Liver (tissue), 9 donors: ENCODE results near the gene WNT7B. TPM values are rescaled to one million over a fixed set of nuclear protein-coding genes. Genes with fewer than 3 reads are reported as not detected.

Experiments
- DNase-seq: peaks from one replicate; pipeline ENCODE4 v3.0.0-alpha.2; 2017; ENCODE audit warnings: low spot score
- H3K27ac ChIP-seq, 2 donors: one replicate each; pipeline ENCODE4 v1.7.0; 2013; ENCODE audit warnings: inconsistent platforms in 2 of 2, low read length in 2 of 2, control low read depth in 1 of 2, low read depth in 1 of 2, mild to moderate bottlenecking in 1 of 2
- H3K27me3 ChIP-seq, 4 donors: one replicate each; pipeline versions ENCODE4 v1.6.1 to v1.7.0; 2013; ENCODE audit warnings: low read length in 3 of 4, inconsistent platforms in 1 of 4, mild to moderate bottlenecking in 1 of 4, moderate library complexity in 1 of 4; ENCODE audit not compliant: control insufficient read depth in 4 of 4, insufficient read depth in 4 of 4
- H3K36me3 ChIP-seq, 4 donors: one replicate each; pipeline versions ENCODE4 v1.6.1 to v1.7.0; 2013; ENCODE audit warnings: low read length in 3 of 4, mild to moderate bottlenecking in 3 of 4, low read depth in 1 of 4, moderate library complexity in 1 of 4; ENCODE audit not compliant: control insufficient read depth in 4 of 4, insufficient read depth in 3 of 4
- H3K4me1 ChIP-seq, 4 donors: one replicate each; pipeline versions ENCODE4 v1.6.1 to v1.7.0; 2013; ENCODE audit warnings: low read length in 3 of 4, mild to moderate bottlenecking in 3 of 4, moderate library complexity in 1 of 4; ENCODE audit not compliant: control insufficient read depth in 4 of 4, insufficient read depth in 4 of 4
- H3K4me3 ChIP-seq, 3 donors: one replicate each; pipeline versions ENCODE4 v1.6.1 to v1.7.0; 2013; ENCODE audit warnings: low read length in 3 of 3, control low read depth in 1 of 3, low read depth in 1 of 3, mild to moderate bottlenecking in 1 of 3
- H3K9ac ChIP-seq, 2 donors: one replicate each; pipeline ENCODE4 v1.7.0; 2013; ENCODE audit warnings: low read length in 2 of 2, mild to moderate bottlenecking in 2 of 2, moderate library complexity in 2 of 2, control low read depth in 1 of 2, low read depth in 1 of 2
- H3K9me3 ChIP-seq, 4 donors: one replicate each; pipeline versions ENCODE4 v1.6.1 to v1.7.0; 2013; ENCODE audit warnings: low read length in 3 of 4; ENCODE audit not compliant: control insufficient read depth in 4 of 4
- ATF3 ChIP-seq: IDR thresholded peaks from 2 replicates; pipeline ENCODE4 v1.6.1; 2016; ENCODE audit warnings: antibody characterized with exemption
- CTCF ChIP-seq: fragments of 150-350 bp; IDR thresholded peaks from 2 replicates; pipeline ENCODE4 v1.5.1; 2017; ENCODE audit warnings: improper control_type of control experiment, low read depth, low read length; ENCODE audit not compliant: missing input control
- EGR1 ChIP-seq, 2 donors: IDR thresholded peaks; 2 replicates each; pipeline ENCODE4 v1.6.1; 2016 to 2018; ENCODE audit warnings: antibody characterized with exemption in 2 of 2, low read depth in 2 of 2
- FOXA1 ChIP-seq: IDR thresholded peaks from 2 replicates; pipeline ENCODE4 v1.6.1; 2016; ENCODE audit warnings: antibody characterized with exemption
- FOXA2 ChIP-seq: IDR thresholded peaks from 2 replicates; pipeline ENCODE4 v1.6.1; 2016; ENCODE audit warnings: antibody characterized with exemption
- GABPA ChIP-seq, 2 donors: IDR thresholded peaks in 1 of 2; conservative IDR thresholded peaks in 1 of 2; 2 replicates each; pipeline ENCODE4 v1.6.1; 2016; ENCODE audit warnings: antibody characterized with exemption in 2 of 2, mild to moderate bottlenecking in 1 of 2, moderate library complexity in 1 of 2
- HNF4A ChIP-seq, 2 donors: conservative IDR thresholded peaks; 2 replicates each; pipeline ENCODE4 v1.6.1; 2016; ENCODE audit warnings: antibody characterized with exemption in 2 of 2, mild to moderate bottlenecking in 2 of 2
- HNF4G ChIP-seq: IDR thresholded peaks from 2 replicates; pipeline ENCODE4 v1.6.1; 2016; ENCODE audit warnings: antibody characterized with exemption
- JUND ChIP-seq, 2 donors: IDR thresholded peaks; 2 replicates each; pipeline ENCODE4 v1.6.1; 2016; ENCODE audit warnings: antibody characterized with exemption in 2 of 2
- MAX ChIP-seq: IDR thresholded peaks from 2 replicates; pipeline ENCODE4 v1.6.1; 2016; ENCODE audit warnings: antibody characterized with exemption
- NR2F2 ChIP-seq: IDR thresholded peaks from 2 replicates; pipeline ENCODE4 v1.6.1; 2016; ENCODE audit warnings: antibody characterized with exemption
- RAD21 ChIP-seq, 2 donors: IDR thresholded peaks; 2 replicates each; pipeline ENCODE4 v1.6.1; 2016; ENCODE audit warnings: antibody characterized with exemption in 2 of 2, mild to moderate bottlenecking in 2 of 2
- RXRA ChIP-seq, 2 donors: IDR thresholded peaks; 2 replicates each; pipeline ENCODE4 v1.6.1; 2017 to 2018; ENCODE audit warnings: antibody characterized with exemption in 2 of 2, mild to moderate bottlenecking in 1 of 2
- SP1 ChIP-seq: IDR thresholded peaks from 2 replicates; pipeline ENCODE4 v1.6.1; 2018; ENCODE audit warnings: antibody characterized with exemption, mild to moderate bottlenecking
- TAF1 ChIP-seq: conservative IDR thresholded peaks from 2 replicates; pipeline ENCODE4 v1.6.1; 2016; ENCODE audit warnings: antibody characterized with exemption, mild to moderate bottlenecking
- YY1 ChIP-seq: IDR thresholded peaks from 2 replicates; pipeline ENCODE4 v1.6.1; 2016; ENCODE audit warnings: antibody characterized with exemption, mild to moderate bottlenecking
- WGBS: extraction: QIAGEN DNeasy Blood & Tissue Kit; methylation state at CpG from one replicate; pipeline ENCODE4 v1.1.7; 2013; 5-methylcytosine and 5-hydroxymethylcytosine counted together
- polyA plus RNA-seq, 2 donors: library from polyadenylated mRNA; stranded (reverse) in 1 of 2; unstranded in 1 of 2; fragments of 200-250 nt in 1 of 2; fragments of >200 nt in 1 of 2; fragmentation: Nextera tagmentation in 1 of 2; extraction: Ambion mirVana in 1 of 2; gene quantifications; one replicate each; pipeline versions ENCODE4 v1.2.1 to v1.2.3, GENCODE V29; 2013 to 2015
- total RNA-seq, 2 donors: library from RNA; depleted of rRNA; stranded (reverse); fragments of >200 nt; gene quantifications; one replicate each; pipeline ENCODE4 v1.2.3, GENCODE V29; 2014
- TF ChIP-seq, protein P1 (sequence below): IDR thresholded peaks from 2 replicates; pipeline ENCODE4 v1.6.1; 2016; ENCODE audit warnings: antibody characterized with exemption, mild to moderate bottlenecking
- donor health status: healthy.
- donor health status: healthy.
- donor health status: healthy.
- donor health status: healthy.
- donor health status: healthy.

Gene WNT7B
- total and polyA plus RNA-seq, 4 donors = 0.06 to 0.28 TPM; not detected in 2

- Histone ChIP-seq H3K4me1 (peaks cover 0 to under 1% (median 0%) of the 10 kb centered on the region in 4 donors), H3K4me3 (no peak overlapping the region), H3K27ac (no peak overlapping the region), H3K36me3 (no peaks in the 10 kb centered on the region), H3K9me3 (peaks cover 0 to 6% (median 3%) of the 10 kb centered on the region in 4 donors), H3K9ac (no peak overlapping the region), H3K27me3 (no peaks in the 10 kb centered on the region)
- WGBS = 96% methylated on average over 1 of the region's 1 CpG
- DNase-seq = no peak
- no peak for TF ChIP-seq SP1
- TF ChIP-seq RAD21 (IDR thresholded peaks at IDR 0.05) = no peak
- TF ChIP-seq FOXA1 = no peak
- TF ChIP-seq FOXA2 = no peak
- no peak for TF ChIP-seq NR2F2
- TF ChIP-seq, protein P1, sequence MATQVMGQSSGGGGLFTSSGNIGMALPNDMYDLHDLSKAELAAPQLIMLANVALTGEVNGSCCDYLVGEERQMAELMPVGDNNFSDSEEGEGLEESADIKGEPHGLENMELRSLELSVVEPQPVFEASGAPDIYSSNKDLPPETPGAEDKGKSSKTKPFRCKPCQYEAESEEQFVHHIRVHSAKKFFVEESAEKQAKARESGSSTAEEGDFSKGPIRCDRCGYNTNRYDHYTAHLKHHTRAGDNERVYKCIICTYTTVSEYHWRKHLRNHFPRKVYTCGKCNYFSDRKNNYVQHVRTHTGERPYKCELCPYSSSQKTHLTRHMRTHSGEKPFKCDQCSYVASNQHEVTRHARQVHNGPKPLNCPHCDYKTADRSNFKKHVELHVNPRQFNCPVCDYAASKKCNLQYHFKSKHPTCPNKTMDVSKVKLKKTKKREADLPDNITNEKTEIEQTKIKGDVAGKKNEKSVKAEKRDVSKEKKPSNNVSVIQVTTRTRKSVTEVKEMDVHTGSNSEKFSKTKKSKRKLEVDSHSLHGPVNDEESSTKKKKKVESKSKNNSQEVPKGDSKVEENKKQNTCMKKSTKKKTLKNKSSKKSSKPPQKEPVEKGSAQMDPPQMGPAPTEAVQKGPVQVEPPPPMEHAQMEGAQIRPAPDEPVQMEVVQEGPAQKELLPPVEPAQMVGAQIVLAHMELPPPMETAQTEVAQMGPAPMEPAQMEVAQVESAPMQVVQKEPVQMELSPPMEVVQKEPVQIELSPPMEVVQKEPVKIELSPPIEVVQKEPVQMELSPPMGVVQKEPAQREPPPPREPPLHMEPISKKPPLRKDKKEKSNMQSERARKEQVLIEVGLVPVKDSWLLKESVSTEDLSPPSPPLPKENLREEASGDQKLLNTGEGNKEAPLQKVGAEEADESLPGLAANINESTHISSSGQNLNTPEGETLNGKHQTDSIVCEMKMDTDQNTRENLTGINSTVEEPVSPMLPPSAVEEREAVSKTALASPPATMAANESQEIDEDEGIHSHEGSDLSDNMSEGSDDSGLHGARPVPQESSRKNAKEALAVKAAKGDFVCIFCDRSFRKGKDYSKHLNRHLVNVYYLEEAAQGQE = no peak
Measured at GRCh38 chr22:45984316-45984916, 7.5 kb upstream of the WNT7B start.

- Histone ChIP-seq H3K27me3 (no peaks in the 10 kb centered on the region), H3K9me3 (peaks cover 0 to 6% (median 3%) of the 10 kb centered on the region in 4 donors), H3K36me3 (no peaks in the 10 kb centered on the region), H3K4me3 (no peak overlapping the region), H3K27ac (no peak overlapping the region), H3K4me1 (peaks cover 1 to 6% (median 3%) of the 10 kb centered on the region in 4 donors), H3K9ac (no peak overlapping the region)
- no peak for DNase-seq
- 88% methylated on average over 5 of the region's 5 CpGs for WGBS
- TF ChIP-seq CTCF (no peak), RXRA (IDR thresholded peaks at IDR 0.05) (no peak), TAF1 (no peak), EGR1 (IDR thresholded peaks at IDR 0.05; ENCODE audit: low read depth in 2 of 2) (no peak)
Measured at GRCh38 chr22:45983797-45984196, 6.8 kb upstream of the WNT7B start.

DNA sequence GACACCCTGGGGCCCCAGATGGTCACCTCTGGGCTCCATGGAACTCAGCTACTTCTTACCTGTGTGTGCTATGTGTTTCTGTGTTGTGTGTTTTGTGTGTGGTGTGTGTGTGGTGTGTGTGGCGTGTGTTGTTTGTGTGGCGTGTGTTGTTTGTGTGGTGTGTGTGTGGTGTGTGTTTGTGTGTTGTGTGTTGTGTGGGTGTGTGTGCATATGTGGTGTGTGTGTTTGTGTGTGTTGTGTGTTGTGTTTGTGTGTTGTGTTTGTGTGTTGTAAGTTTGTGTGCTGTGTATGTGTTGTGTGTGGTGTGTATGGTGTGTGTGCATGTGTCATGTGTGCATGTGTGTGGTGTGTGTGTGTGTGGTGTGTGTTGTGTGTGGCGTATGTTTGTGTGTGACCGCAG lies 3.8 kb upstream of the WNT7B start:
- no peak overlapping the region for H3K27ac ChIP-seq
- H3K36me3 ChIP-seq = no peaks in the 10 kb centered on the region
- H3K4me1 ChIP-seq = peaks cover 13 to 32% (median 15%) of the 10 kb centered on the region in 4 donors
- no peak overlapping the region for H3K4me3 ChIP-seq
- no peak for DNase-seq
- H3K9me3 ChIP-seq = peaks cover 0 to 6% (median 2%) of the 10 kb centered on the region in 4 donors
- WGBS = 97% methylated on average over 4 of the region's 4 CpGs
- no peak overlapping the region for H3K9ac ChIP-seq
- H3K27me3 ChIP-seq = peaks cover 0 to 7% (median 5%) of the 10 kb centered on the region in 4 donors
- no peak for TF ChIP-seq YY1
- TF ChIP-seq MAX = no peak
- TF ChIP-seq ATF3 = no peak
- no peak for TF ChIP-seq HNF4A (conservative IDR thresholded peaks at IDR 0.05)
- no peak for TF ChIP-seq TAF1
- no peak for TF ChIP-seq GABPA (IDR thresholded peaks at IDR 0.05 in 1 of 2, conservative IDR thresholded peaks at IDR 0.05 in 1 of 2)
- TF ChIP-seq HNF4G = no peak
- no peak for TF ChIP-seq RXRA (IDR thresholded peaks at IDR 0.05)
- TF ChIP-seq, protein P1 = no peak
- TF ChIP-seq FOXA2 = no peak
- no peak for TF ChIP-seq RAD21 (IDR thresholded peaks at IDR 0.05)
- no peak for TF ChIP-seq SP1
- no peak for TF ChIP-seq JUND (IDR thresholded peaks at IDR 0.05)
